GM18526 (cell line): ENCODE measurements around the gene ADK.

Source experiments
- POLR2A ChIP-seq: IDR thresholded peaks from 3 replicates; pipeline ENCODE4 v1.6.1; 2011; ENCODE audit not compliant: insufficient read length; ENCODE audit errors: extremely low read depth

Gene ADK

GRCh38 chr10:74738542-74738941 is 587.5 kb downstream of the ADK start:
- no peak for TF ChIP-seq POLR2A

- TF ChIP-seq POLR2A: no peak
Observed at GRCh38 chr10:74738985-74739567, 588.1 kb downstream of the ADK start.

- no peak for TF ChIP-seq POLR2A
Observed at GRCh38 chr10:74743401-74743800, 592.4 kb downstream of the ADK start.

GRCh38 chr10:74745449-74745848 is 594.4 kb downstream of the ADK start:
- no peak for TF ChIP-seq POLR2A

GRCh38 chr10:74746813-74747212 is 595.8 kb downstream of the ADK start:
- TF ChIP-seq POLR2A: no peak

GRCh38 chr10:74748468-74749031 is 597.5 kb downstream of the ADK start:
- no peak for TF ChIP-seq POLR2A

DNA sequence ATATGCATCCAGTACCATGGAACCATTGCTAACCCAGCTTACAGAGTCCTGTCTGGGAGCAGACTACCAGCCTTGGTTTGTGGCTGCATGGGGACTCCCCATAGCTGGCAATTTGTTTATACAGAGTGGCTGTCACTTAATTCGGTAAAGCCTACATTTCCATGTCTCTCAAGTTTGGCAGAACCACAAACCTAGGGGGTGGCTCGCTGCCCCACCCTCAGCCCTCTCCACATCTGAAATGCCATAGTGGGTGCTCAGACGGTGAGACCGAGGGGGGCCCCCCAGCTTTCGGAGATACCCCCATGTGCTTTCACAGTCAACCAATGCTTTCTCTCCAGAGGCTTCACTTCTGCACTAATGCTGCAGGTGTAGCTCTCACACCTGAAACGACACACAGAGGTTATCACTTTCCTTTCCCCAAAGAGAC is 599.8 kb downstream of the ADK start:
- TF ChIP-seq POLR2A: no peak

DNA sequence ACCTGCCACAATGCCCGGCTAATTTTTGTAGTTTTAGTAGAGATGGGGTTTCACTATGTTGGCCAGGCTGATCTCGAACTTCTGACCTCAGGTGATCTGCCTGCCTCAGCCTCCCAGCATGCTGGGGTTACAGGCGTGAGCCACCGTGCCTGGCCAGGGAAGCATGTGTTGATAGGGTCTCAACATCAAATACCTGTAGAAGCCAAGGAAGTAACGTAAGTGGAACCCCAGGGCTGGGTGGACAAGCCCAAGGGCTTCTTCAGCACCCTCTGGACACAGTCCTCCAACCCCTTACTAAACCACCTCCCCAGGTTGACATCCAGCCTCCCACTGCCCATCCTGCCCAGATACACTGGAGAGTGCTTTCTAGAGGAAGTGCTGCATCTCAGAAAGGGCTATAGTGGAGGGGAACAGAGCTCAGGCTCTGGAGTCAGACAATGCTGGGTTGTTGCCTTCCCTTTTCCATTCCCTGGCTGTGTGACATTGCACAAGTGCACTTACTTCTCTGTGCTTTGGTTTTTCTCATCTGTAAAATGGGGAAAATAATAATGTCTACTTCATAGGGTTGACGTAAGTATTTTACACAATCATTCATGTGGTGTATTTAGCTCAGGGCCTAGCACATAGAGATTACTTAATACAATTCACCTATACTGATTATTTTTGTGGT is 601.5 kb downstream of the ADK start:
- no peak for TF ChIP-seq POLR2A

DNA sequence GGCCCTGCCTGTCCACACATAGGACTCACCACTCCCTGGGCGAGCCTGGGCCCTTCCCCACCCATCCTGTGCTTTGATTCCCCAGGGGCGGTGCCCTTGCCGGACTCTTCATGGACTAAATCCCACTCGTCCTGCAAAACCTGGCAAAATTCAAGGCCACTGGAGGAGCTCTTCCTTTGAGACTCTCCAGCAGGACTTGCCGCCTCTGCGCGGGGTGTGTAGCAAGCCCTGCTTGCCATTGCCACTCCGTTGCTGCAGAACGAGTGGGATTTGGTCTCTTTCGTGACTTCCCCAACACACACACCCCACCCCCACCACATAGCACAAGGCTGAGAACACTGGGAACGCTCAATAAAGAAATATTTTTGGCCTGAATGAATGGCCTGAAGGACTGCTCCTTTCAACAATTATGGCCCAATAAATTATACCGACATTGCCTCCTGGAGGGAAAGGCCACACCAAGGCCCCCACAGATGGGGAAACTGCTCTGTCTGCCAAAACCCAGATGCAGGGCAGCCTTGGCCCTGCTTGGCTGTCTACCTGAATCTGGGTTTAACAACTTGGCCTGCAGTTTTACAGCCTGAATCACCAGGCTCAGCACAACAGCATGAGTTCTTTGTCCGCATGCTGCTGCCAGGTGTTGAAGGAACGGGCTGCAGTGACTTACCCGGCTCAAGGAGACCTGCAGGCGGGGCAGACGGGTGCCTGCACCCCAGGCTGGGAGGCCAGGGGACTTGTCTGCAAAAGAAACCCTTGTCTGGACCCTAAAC is 602.6 kb downstream of the ADK start:
- no peak for TF ChIP-seq POLR2A

GRCh38 chr10:74754381-74754821 is 603.4 kb downstream of the ADK start:
- TF ChIP-seq POLR2A: no peak

GRCh38 chr10:74755273-74755672 is 604.3 kb downstream of the ADK start:
- no peak for TF ChIP-seq POLR2A
